Measurements from ENCODE around the gene DGKD.
"Not testable (repeated sequence)": the region's sequence is repeated elsewhere in the genome, so short reads cannot be mapped to it uniquely, and the experiment has no call there.

DGKD gene

GRCh38 chr2:233374776-233375175, 20.5 kb downstream of the DGKD start:
- not testable (repeated sequence) for H3K4me3 ChIP-seq (ENCODE audit: low read depth, low read length); H3K36me3 ChIP-seq (ENCODE audit: control insufficient read depth, insufficient read depth, low read length); H3K27me3 ChIP-seq (ENCODE audit: control insufficient read depth, insufficient read depth, low read length); H3K27ac ChIP-seq (ENCODE audit: low read depth, low read length); H3K9me3 ChIP-seq (ENCODE audit: control insufficient read depth, insufficient read depth, low read length); H3K4me1 ChIP-seq (ENCODE audit: control insufficient read depth, insufficient read depth, low read length); H3K9ac ChIP-seq (ENCODE audit: low read depth, low read length)

DNA sequence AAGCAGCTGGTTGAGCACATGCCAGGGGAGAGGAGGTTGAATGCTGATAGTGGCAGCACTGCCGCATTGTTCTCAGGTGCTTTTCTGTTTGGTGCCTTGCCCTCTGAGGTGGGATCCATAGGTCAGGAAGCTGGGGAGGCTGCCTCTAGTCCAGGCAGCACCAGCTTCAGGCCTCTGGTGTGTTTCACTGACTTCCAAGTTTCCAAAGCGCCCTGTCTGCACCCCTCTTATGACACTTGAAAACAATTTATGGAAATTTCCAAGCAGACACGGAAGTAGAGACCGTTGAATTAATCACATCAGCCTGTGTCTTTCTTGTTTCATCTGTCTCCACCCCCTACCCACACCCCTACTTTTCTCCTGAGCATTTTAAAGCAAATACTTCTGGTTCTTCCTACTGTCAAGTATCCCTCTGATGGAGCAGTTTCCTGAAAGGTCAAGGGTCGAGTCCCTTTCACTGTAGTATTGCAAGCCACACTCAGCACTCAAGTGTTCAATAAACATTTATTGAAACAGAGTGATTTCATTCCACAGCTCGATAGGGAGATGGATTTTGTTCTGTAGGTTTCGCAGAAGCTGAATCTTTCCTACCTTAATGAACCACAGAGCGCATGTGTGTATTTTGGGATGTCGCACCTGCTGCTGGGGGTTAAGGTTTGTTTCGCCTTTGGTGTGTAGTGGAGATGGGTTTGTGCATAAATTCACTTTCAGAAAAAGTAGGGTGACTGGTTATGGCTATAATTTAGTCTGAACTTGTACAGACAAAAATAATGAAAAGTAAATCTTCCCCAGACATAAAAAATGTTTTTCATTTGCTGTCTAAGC, 21.4 kb downstream of the DGKD start:
- H3K27me3 ChIP-seq (ENCODE audit: control insufficient read depth, insufficient read depth, low read length) = no peaks in the 10 kb centered on the region
- H3K36me3 ChIP-seq (ENCODE audit: control insufficient read depth, insufficient read depth, low read length) = 0 out of 2 replicates have a peak, but pooled peaks cover 5% of the 10 kb centered on the region
- no peak overlapping the region for H3K4me3 ChIP-seq (ENCODE audit: low read depth, low read length)
- no peak overlapping the region for H3K27ac ChIP-seq (ENCODE audit: low read depth, low read length)
- no peak overlapping the region for H3K9ac ChIP-seq (ENCODE audit: low read depth, low read length)
- H3K9me3 ChIP-seq (ENCODE audit: control insufficient read depth, insufficient read depth, low read length) = no peaks in the 10 kb centered on the region
- peaks cover 4% of the 10 kb centered on the region for H3K4me1 ChIP-seq (ENCODE audit: control insufficient read depth, insufficient read depth, low read length)

DNA sequence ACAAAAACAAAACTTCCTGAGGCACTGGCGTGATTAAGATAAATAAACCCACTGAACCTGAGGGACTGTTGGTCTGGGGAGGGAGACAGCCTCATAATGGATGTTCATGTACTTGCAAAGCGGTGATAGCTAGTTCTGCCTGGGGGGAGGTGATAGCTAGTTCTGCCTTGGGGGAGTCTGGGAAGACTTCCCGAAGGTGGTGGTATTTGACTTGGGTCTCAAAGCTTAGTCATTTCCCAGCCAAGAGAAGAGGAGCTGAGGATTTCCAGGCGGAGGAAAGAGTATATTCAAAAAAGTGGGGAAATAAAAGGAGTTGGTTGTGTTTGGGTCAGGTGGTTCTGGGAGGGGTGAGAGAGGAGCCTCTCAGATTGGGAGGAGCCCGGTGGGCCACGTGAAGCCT, 24.7 kb downstream of the DGKD start:
- Histone ChIP-seq H3K9me3 (ENCODE audit: control insufficient read depth, insufficient read depth, low read length) (no peaks in the 10 kb centered on the region), H3K27me3 (ENCODE audit: control insufficient read depth, insufficient read depth, low read length) (no peaks in the 10 kb centered on the region), H3K36me3 (ENCODE audit: control insufficient read depth, insufficient read depth, low read length) (no peaks in the 10 kb centered on the region), H3K27ac (ENCODE audit: low read depth, low read length) (no peak overlapping the region), H3K4me3 (ENCODE audit: low read depth, low read length) (no peak overlapping the region), H3K4me1 (ENCODE audit: control insufficient read depth, insufficient read depth, low read length) (no peaks in the 10 kb centered on the region), H3K9ac (ENCODE audit: low read depth, low read length) (no peak overlapping the region)

GRCh38 chr2:233379441-233379840, 25.1 kb downstream of the DGKD start:
- no peaks in the 10 kb centered on the region for H3K27me3 ChIP-seq (ENCODE audit: control insufficient read depth, insufficient read depth, low read length)
- no peaks in the 10 kb centered on the region for H3K9me3 ChIP-seq (ENCODE audit: control insufficient read depth, insufficient read depth, low read length)
- no peak overlapping the region for H3K4me3 ChIP-seq (ENCODE audit: low read depth, low read length)
- H3K36me3 ChIP-seq (ENCODE audit: control insufficient read depth, insufficient read depth, low read length) = no peaks in the 10 kb centered on the region
- no peak overlapping the region for H3K27ac ChIP-seq (ENCODE audit: low read depth, low read length)
- peaks cover 4% of the 10 kb centered on the region; the same call in 1 of the 2 replicates for H3K4me1 ChIP-seq (ENCODE audit: control insufficient read depth, insufficient read depth, low read length)
- no peak overlapping the region for H3K9ac ChIP-seq (ENCODE audit: low read depth, low read length)

DNA sequence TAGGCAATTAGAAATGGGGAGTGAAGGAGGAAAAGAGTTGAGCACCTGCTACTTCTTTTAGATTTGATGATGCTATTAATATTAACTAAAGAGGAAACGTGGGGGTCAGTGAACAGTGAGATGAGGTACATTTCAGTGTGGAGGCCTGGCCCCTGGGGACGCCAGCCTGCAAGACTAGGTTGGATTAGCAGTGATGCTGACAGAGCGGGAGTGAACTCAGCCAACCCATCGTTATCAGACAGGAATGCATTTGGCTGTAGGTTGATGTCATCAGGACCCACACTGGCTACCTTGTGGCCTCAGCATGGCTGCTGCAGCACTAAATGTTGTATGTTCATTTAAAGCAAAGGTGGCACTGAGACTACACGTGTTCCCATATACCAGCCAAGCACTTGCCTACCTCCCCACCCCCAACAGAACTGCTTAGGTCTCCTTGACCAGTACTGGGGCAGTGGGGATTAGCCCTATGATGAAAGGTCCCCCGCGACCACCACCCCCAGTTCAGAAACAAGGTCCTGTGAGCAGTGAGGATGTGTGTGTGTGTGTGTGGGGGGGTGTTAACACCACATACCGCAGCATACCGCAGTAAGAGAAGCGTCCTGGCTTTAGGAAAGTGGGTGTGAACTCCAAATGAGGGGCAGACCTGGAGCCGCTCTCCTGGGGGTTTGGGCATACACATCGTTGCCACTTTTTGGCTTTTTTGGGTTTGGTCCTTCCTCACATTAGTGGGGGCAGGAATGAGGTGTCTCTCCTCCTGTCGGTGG, 26.0 kb downstream of the DGKD start:
- Histone ChIP-seq H3K4me1 (ENCODE audit: control insufficient read depth, insufficient read depth, low read length) (peaks cover 4% of the 10 kb centered on the region; the same call in 1 of the 2 replicates), H3K9me3 (ENCODE audit: control insufficient read depth, insufficient read depth, low read length) (no peaks in the 10 kb centered on the region), H3K27me3 (ENCODE audit: control insufficient read depth, insufficient read depth, low read length) (no peaks in the 10 kb centered on the region), H3K27ac (ENCODE audit: low read depth, low read length) (no peak overlapping the region), H3K9ac (ENCODE audit: low read depth, low read length) (no peak overlapping the region), H3K36me3 (ENCODE audit: control insufficient read depth, insufficient read depth, low read length) (no peaks in the 10 kb centered on the region), H3K4me3 (ENCODE audit: low read depth, low read length) (no peak overlapping the region)

DNA sequence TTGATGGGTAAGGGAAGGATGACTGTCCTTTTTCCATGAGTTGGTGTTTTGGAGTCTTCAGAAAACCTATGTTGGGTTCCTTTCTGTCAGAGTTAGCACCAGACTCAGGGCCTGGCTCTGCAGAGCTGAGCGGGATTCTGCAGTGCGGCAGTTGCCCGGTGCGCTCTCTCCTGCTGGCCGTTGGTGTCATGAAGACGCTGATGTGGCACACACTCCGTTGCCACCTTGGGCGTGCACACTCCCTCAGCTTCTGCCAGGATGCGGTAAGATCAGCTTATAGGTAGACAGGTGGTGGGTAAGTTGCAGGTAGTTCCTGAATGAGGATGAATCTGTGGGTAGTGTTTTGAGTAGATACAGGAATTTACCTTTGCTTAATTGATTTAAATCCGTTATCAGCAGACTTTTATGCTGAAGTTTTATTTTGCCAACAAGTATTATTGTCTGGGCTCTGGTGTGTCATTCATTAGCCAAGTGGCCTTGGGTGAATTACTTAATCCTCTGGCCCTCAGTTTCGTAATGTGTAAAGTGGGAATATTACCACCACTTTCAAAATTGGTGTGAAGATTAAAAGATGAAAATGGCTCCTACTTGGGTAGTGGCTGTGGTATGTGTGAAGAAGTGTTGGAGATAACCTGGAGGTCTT, 26.8 kb downstream of the DGKD start:
- H3K4me1 ChIP-seq (ENCODE audit: control insufficient read depth, insufficient read depth, low read length) = peaks cover 4% of the 10 kb centered on the region; the same call in 1 of the 2 replicates
- H3K4me3 ChIP-seq (ENCODE audit: low read depth, low read length) = no peak overlapping the region
- H3K9me3 ChIP-seq (ENCODE audit: control insufficient read depth, insufficient read depth, low read length) = no peaks in the 10 kb centered on the region
- H3K27ac ChIP-seq (ENCODE audit: low read depth, low read length) = no peak overlapping the region
- no peaks in the 10 kb centered on the region for H3K36me3 ChIP-seq (ENCODE audit: control insufficient read depth, insufficient read depth, low read length)
- no peak overlapping the region for H3K9ac ChIP-seq (ENCODE audit: low read depth, low read length)
- no peaks in the 10 kb centered on the region for H3K27me3 ChIP-seq (ENCODE audit: control insufficient read depth, insufficient read depth, low read length)

GRCh38 chr2:233381638-233381995, 27.3 kb downstream of the DGKD start:
- peaks cover 4% of the 10 kb centered on the region; the same call in 1 of the 2 replicates for H3K4me1 ChIP-seq (ENCODE audit: control insufficient read depth, insufficient read depth, low read length)
- no peaks in the 10 kb centered on the region for H3K36me3 ChIP-seq (ENCODE audit: control insufficient read depth, insufficient read depth, low read length)
- no peaks in the 10 kb centered on the region for H3K27me3 ChIP-seq (ENCODE audit: control insufficient read depth, insufficient read depth, low read length)
- H3K27ac ChIP-seq (ENCODE audit: low read depth, low read length) = no peak overlapping the region
- no peaks in the 10 kb centered on the region for H3K9me3 ChIP-seq (ENCODE audit: control insufficient read depth, insufficient read depth, low read length)
- no peak overlapping the region for H3K9ac ChIP-seq (ENCODE audit: low read depth, low read length)
- no peak overlapping the region for H3K4me3 ChIP-seq (ENCODE audit: low read depth, low read length)

DNA sequence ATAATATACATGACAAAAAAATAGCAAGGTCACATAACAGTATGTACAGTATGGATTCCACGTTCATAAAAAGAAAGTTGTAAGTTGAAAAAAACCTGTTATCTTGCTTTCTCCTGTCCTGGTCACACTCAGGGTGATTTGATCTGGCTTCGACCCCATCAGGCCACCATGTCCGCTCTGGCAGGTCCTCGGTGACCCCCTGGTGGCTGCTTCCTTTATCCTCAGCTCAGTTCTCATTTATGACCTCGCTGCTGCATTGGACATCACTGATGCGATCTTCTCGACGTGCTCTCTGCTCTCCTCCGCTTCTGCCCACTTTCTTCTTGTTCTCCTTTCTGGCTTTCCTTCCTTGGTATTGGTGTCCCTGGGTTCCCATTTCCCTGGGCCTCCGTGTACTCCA, 29.7 kb downstream of the DGKD start:
- no peak overlapping the region for H3K27ac ChIP-seq (ENCODE audit: low read depth, low read length)
- peaks cover 4% of the 10 kb centered on the region; the same call in 1 of the 2 replicates for H3K4me1 ChIP-seq (ENCODE audit: control insufficient read depth, insufficient read depth, low read length)
- H3K9ac ChIP-seq (ENCODE audit: low read depth, low read length) = no peak overlapping the region
- H3K27me3 ChIP-seq (ENCODE audit: control insufficient read depth, insufficient read depth, low read length) = no peaks in the 10 kb centered on the region
- H3K4me3 ChIP-seq (ENCODE audit: low read depth, low read length) = no peak overlapping the region
- H3K36me3 ChIP-seq (ENCODE audit: control insufficient read depth, insufficient read depth, low read length) = no peaks in the 10 kb centered on the region
- no peaks in the 10 kb centered on the region for H3K9me3 ChIP-seq (ENCODE audit: control insufficient read depth, insufficient read depth, low read length)

DNA sequence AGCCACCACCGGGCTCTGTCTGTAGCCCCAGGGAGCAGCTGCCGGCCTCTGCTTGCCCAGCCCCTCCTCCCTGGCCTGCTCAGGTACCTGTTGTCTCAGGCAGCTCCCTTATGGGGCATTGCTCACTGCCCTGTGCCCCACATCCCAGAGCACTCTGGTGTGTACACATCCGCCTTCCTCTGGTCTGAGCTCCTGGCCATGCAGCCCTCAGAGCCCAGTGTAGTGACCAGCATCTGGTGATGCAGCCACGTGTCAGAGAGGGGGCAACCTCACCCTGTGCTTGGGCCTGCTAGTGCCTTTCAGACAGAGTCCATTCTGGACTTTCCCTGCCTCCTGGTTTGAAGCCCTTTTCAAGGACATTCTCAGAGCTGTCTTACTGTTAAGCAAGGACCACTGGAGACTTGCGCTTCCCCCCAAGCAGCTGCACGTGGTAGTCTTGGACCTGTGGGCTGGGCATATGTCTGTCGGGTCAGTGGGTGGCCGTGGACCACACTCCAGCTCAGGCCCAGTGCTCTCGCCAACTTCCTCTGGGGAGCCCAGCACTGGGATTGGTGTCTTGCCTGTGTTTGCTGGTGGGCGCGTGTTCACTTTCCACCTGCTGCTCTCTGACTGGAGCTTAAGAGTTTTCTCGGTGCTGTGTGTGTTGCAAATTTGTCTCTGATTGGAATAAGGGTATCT, 30.7 kb downstream of the DGKD start:
- H3K4me3 ChIP-seq (ENCODE audit: low read depth, low read length) = no peak overlapping the region
- H3K27me3 ChIP-seq (ENCODE audit: control insufficient read depth, insufficient read depth, low read length) = no peaks in the 10 kb centered on the region
- H3K9me3 ChIP-seq (ENCODE audit: control insufficient read depth, insufficient read depth, low read length) = no peaks in the 10 kb centered on the region
- peaks cover under 1% of the 10 kb centered on the region; the same call in 1 of the 2 replicates for H3K36me3 ChIP-seq (ENCODE audit: control insufficient read depth, insufficient read depth, low read length)
- H3K4me1 ChIP-seq (ENCODE audit: control insufficient read depth, insufficient read depth, low read length) = peaks cover 4% of the 10 kb centered on the region; the same call in 1 of the 2 replicates
- H3K27ac ChIP-seq (ENCODE audit: low read depth, low read length) = no peak overlapping the region
- no peak overlapping the region for H3K9ac ChIP-seq (ENCODE audit: low read depth, low read length)

DNA sequence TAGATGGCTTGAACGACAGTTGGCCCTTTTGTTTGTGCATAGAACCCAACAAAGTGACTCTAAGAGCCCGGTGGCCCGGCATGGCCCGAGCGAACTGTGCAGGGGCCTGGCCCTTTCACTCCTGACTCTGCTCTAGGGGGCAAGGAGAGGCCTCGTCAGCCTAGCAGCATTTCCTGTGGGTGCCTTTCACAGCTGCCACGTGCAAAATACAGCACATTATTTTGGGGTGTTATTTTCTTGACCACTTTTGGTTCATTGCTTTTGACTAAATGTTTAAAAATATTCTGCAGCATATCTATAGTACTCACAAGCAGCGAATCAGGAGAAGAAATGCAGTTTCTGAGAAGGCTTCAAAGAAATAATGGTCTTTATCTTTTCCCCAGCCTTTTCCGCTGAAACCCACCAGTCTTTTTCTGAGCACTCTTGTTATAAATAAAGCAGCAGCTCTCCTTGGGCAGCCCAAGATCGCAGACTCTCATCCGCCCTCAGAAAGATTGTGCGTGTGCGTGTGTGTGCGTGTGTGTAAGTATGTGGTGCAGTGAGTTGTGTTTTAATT, 31.3 kb downstream of the DGKD start:
- H3K36me3 ChIP-seq (ENCODE audit: control insufficient read depth, insufficient read depth, low read length) = peaks cover 7% of the 10 kb centered on the region; the same call in 1 of the 2 replicates
- no peaks in the 10 kb centered on the region for H3K27me3 ChIP-seq (ENCODE audit: control insufficient read depth, insufficient read depth, low read length)
- no peak overlapping the region for H3K27ac ChIP-seq (ENCODE audit: low read depth, low read length)
- H3K9ac ChIP-seq (ENCODE audit: low read depth, low read length) = no peak overlapping the region
- peaks cover 4% of the 10 kb centered on the region; the same call in 1 of the 2 replicates for H3K4me1 ChIP-seq (ENCODE audit: control insufficient read depth, insufficient read depth, low read length)
- no peaks in the 10 kb centered on the region for H3K9me3 ChIP-seq (ENCODE audit: control insufficient read depth, insufficient read depth, low read length)
- no peak overlapping the region for H3K4me3 ChIP-seq (ENCODE audit: low read depth, low read length)
